ENCODE data around the gene FARS2.
"Not testable (repeated sequence)": the region's sequence is repeated elsewhere in the genome, so short reads cannot be mapped to it uniquely, and the experiment has no call there.

FARS2 gene

DNA sequence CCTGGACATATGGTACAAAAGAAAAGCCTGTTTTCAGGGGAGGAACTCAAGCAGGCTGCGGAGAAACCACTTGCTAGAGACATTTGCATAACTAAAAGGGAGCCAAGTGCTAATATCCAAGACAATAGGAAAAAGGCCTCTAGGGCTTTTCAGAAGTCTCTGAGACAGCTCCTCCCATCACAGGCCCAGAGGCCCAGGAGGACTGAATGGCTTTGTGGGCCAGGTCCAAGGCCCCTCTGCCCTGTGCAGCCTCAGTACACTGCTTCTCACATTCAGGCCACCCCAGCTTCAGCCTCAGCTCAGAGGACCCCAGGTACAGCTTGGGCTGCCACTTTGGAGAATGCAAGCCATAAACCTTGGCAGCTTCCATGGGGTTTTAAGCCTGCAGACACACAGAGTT, 545.1 kb downstream of the FARS2 start:
- DNase-seq (ENCODE audit: low read depth): not testable (repeated sequence)

DNA sequence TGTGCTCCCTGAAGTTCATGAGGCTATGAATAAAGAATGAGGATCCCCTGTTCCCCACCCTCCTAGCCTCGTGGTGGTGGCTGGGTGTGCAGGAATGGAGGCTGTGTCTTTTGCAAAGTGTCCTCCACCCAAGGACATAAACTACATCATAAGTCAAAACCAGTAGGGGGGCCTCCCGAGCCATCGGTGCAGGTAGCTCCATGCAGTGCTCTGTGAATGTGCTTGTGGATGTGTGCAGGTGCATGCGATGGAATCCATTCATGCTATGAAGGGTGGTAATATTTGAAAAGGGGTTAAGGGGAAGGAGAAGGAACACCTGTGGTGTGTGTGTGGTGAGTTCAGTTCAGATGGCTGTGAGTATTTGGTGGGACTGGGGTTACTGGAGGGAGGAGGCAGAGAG, 548.1 kb downstream of the FARS2 start:
- no peak for DNase-seq (ENCODE audit: low read depth)

DNA sequence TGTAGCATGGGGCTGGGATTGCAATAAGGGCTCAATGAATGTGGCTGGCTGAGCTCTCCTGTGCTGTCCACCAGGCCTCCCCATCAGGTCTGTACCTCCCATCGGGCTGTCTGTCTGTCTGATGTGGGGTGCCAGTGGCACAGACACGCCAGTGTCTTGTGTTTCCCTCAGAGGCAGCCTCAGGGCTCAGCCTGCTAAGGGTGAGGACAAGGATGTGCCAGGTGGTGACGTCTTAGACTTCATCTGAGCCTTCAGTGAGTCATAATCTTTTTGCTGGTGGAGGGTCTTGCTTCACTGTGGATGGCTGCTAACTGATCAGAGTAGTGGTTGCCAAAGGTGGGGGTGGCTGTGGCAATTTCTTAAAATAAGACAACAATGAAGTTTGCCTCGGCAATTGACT, 550.7 kb downstream of the FARS2 start:
- DNase-seq (ENCODE audit: low read depth): no peak

DNA sequence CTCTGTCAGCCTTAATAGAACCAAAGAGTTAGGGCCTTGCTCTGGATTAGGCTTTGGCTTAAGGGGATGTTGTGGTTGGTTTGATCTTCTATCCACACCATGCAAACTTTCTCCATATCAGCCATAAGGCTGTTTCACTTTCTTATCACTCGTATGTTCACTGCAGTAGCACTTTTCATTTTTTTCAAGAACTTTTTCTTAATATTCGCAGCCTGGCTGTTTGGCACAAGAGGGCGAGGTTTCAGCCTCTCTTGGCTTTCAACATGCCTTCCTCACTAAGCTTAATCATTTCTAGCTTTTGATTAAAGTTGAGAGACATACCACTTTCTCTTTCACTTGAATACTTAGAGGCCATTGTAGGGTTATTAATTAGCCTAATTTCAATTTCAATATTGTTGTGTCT, 552.3 kb downstream of the FARS2 start:
- DNase-seq (ENCODE audit: low read depth): no peak

DNA sequence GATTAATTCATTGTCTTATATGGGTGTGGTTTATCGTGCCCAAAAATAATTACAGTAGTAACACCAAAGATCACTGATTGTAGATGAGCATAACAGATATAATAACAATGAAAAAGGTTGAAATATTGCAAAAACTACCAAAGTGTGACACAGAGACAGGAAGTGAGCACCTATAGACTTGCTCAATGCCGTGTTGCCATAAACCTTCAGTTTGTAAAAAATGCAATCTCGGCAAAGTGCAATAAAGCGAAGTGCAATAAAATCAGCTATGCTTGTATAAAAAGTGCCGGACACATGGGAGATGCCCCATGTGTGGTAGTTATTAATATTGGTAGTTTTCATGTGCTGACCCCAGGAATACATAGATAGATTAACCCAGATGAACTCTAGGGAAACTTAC, 552.8 kb downstream of the FARS2 start:
- no peak for DNase-seq (ENCODE audit: low read depth)

DNA sequence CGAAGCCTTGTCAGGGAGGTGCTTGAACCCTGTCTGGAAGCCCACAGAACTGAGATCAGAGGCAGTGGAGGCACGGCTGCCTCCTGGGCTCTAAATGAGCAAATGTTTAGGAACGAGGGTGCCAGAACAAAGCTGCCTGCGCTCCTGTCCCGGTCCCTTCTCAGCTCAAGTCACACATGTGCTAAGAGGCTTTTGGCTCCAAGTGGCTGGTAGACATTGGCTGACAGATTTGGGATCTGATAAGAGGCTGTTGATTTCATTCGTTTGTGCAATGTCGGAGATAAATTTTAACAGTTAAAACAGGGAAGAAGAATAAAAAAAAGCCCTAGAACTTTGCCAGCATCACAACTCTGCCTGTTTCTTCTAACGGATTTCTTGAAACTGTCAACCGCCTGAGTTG, 553.6 kb downstream of the FARS2 start:
- DNase-seq (ENCODE audit: low read depth): no peak

DNA sequence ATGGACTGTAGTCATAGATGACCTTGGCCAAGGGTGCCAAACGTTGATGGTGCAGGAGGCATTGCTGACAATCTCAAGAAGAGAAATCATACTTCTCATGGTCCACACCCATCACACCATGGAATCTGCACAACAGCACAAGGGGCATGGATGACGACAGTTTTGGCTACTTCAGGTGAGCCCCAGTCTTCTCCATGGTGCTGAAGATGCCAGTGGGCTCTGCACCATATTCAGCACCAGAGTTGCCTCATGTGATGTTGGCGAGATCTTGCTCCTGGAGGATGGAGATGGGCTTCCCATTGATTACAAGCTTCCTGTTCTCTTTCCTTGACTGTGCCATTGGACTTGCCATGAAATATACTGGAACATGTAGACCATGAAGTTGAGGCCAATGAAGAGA, 556.6 kb downstream of the FARS2 start:
- DNase-seq (ENCODE audit: low read depth): no peak

DNA sequence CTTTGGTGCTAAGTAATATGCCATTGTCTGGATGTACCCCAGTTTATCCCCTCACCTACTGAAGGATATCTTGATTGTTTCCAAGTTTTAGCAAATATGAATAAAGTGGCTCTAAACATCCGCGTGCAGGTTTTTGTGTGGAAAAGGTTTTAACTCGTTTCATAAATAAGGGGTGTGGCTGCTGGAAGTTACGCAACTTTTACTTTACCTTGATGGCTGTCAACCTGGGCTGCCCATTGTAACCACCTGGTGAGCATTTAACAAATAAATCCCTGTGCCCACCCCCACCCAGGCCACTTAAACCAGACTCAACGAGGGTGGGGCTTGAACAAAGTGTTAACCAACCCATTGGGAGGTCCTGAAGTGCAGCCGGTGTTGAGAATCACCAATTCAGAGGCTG, 557.6 kb downstream of the FARS2 start:
- DNase-seq (ENCODE audit: low read depth): no peak

Measured in fibroblast of gingiva (primary cell).